ENCODE results near the gene CCDC106.

GRCh38 chr19:55624109-55625003 is 23.7 kb upstream of the CCDC106 start, which contains the start of gene ZNF784:
- peak; percentile 47 for TF ChIP-seq POLR2A (IDR thresholded peaks at IDR 0.05)
- TF ChIP-seq, protein P1, sequence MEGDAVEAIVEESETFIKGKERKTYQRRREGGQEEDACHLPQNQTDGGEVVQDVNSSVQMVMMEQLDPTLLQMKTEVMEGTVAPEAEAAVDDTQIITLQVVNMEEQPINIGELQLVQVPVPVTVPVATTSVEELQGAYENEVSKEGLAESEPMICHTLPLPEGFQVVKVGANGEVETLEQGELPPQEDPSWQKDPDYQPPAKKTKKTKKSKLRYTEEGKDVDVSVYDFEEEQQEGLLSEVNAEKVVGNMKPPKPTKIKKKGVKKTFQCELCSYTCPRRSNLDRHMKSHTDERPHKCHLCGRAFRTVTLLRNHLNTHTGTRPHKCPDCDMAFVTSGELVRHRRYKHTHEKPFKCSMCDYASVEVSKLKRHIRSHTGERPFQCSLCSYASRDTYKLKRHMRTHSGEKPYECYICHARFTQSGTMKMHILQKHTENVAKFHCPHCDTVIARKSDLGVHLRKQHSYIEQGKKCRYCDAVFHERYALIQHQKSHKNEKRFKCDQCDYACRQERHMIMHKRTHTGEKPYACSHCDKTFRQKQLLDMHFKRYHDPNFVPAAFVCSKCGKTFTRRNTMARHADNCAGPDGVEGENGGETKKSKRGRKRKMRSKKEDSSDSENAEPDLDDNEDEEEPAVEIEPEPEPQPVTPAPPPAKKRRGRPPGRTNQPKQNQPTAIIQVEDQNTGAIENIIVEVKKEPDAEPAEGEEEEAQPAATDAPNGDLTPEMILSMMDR (IDR thresholded peaks at IDR 0.05): no peak
